Measurements from ENCODE around the gene TACC2. TPM values are rescaled to one million over a fixed set of nuclear protein-coding genes. Genes with fewer than 3 reads are reported as not detected.

The TACC2 gene
- total and polyA plus RNA-seq, 9 of the 15 experiments (the other 6 are each of a cell fraction or from before 2014, with no cell fraction given), result under 0.01 to 0.35 (median 0.03) TPM; not detected in 6

DNA sequence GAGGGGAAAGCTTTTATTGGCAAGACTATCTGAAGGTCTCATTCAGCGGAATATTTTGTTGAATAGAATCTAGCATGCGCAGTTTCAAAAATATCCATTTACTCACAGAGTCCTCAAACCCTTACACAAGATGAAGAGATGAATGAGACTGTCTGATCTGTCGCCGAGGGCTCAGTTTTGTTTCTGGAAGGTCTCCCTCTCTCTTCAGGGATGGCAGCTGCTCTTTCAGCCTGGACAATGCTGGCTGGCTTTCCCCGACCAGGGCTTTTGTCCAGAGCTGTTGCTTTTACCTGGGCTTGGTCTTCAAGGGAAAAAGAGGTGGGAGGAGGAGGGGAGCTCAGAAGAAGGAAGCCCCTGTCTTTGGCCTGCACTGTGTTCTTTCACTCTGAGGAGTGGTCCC lies 200.2 kb downstream of the TACC2 start (continued):
- TF ChIP-seq, protein P1, sequence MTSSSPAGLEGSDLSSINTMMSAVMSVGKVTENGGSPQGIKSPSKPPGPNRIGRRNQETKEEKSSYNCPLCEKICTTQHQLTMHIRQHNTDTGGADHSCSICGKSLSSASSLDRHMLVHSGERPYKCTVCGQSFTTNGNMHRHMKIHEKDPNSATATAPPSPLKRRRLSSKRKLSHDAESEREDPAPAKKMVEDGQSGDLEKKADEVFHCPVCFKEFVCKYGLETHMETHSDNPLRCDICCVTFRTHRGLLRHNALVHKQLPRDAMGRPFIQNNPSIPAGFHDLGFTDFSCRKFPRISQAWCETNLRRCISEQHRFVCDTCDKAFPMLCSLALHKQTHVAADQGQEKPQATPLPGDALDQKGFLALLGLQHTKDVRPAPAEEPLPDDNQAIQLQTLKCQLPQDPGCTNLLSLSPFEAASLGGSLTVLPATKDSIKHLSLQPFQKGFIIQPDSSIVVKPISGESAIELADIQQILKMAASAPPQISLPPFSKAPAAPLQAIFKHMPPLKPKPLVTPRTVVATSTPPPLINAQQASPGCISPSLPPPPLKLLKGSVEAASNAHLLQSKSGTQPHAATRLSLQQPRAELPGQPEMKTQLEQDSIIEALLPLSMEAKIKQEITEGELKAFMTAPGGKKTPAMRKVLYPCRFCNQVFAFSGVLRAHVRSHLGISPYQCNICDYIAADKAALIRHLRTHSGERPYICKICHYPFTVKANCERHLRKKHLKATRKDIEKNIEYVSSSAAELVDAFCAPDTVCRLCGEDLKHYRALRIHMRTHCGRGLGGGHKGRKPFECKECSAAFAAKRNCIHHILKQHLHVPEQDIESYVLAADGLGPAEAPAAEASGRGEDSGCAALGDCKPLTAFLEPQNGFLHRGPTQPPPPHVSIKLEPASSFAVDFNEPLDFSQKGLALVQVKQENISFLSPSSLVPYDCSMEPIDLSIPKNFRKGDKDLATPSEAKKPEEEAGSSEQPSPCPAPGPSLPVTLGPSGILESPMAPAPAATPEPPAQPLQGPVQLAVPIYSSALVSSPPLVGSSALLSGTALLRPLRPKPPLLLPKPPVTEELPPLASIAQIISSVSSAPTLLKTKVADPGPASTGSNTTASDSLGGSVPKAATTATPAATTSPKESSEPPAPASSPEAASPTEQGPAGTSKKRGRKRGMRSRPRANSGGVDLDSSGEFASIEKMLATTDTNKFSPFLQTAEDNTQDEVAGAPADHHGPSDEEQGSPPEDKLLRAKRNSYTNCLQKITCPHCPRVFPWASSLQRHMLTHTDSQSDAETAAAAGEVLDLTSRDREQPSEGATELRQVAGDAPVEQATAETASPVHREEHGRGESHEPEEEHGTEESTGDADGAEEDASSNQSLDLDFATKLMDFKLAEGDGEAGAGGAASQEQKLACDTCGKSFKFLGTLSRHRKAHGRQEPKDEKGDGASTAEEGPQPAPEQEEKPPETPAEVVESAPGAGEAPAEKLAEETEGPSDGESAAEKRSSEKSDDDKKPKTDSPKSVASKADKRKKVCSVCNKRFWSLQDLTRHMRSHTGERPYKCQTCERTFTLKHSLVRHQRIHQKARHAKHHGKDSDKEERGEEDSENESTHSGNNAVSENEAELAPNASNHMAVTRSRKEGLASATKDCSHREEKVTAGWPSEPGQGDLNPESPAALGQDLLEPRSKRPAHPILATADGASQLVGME (CRISPR knock-in tag; IDR thresholded peaks at IDR 0.05), result no peak
- no peak for TF ChIP-seq ATF7 (IDR thresholded peaks at IDR 0.05)

DNA sequence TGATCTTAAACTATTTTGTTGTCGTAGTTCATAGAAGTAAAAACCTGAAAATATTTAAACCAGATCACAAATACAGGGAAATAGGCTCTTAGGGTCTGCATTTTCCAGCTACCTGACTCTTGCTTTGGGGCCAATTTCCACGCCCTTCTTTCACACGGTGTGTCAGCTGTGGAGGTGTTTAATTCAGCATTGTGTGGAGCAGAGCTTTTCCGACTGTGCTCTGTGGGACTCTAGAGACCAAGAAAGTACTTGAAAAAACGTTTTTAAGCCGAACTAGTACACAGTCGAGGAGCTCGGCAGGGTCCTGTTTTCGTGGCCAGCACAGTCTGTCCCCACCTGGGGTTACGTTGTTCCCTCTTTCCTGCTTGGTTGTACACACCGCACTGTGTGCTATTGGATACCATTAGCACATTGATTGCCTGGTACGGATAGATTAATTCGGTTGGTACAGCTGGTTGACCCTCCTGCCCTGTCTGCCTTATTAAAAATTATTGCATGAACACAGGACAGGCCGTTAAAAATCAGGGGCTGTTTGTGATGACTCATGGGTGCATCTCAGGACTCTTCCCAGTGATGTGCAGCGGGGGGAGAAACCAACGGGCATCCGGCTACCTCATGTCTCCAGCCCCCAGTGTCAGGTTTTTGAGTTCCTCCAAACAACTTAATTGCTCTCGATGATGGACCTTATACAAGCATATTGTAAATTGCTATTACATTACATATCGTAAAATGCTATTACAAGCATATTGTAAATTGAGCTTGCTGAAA lies 201.4 kb downstream of the TACC2 start:
- Histone ChIP-seq H3K4me1 (replicated peaks in 1 of 2; ENCODE audit: control insufficient read depth in 2 of 2, insufficient read depth in 2 of 2, low read length in 2 of 2) (no peaks in the 10 kb centered on the region), H2AFZ (ENCODE audit: low read depth, low read length) (no peak overlapping the region), H3K27me3 (ENCODE audit: control insufficient read depth in 2 of 2, insufficient read depth in 2 of 2, low read length in 2 of 2) (peaks cover 3 to 39% of the 10 kb centered on the region in 2 experiments; a peak in 4 of 5 replicates), H3K36me3 (ENCODE audit: control insufficient read depth, insufficient read depth, low read length) (no peaks in the 10 kb centered on the region), H3K9ac (ENCODE audit: insufficient read depth in 1 of 2, low read depth in 2 of 2, low read length in 2 of 2) (no peak overlapping the region), H4K20me1 (replicated peaks; ENCODE audit: control insufficient read depth, insufficient read depth, low read length) (no peaks in the 10 kb centered on the region), H3K4me3 (no peak overlapping the region), H3K9me3 (replicated peaks; ENCODE audit: control insufficient read depth, insufficient read depth, low read depth, low read length) (no peaks in the 10 kb centered on the region), H3K79me2 (ENCODE audit: control insufficient read depth, insufficient read depth, low read length) (no peaks in the 10 kb centered on the region), H3K9me1 (ENCODE audit: control insufficient read depth, insufficient read depth, low read length) (no peaks in the 10 kb centered on the region), H3K4me2 (ENCODE audit: insufficient read depth, low read length) (no peak overlapping the region), H3K27ac (ENCODE audit: extremely low read depth, low read depth, low read length) (no peak overlapping the region)
- POLR2A ChIA-PET, result interaction anchor here (0.6 kb wide), 1 partner anchor 1593 kb away, joined by 3 read pairs; no protein-coding TSS in a partner anchor
- in situ Hi-C loops (cut with MboI) (no loop called here), intact Hi-C loops (cut with micrococcal nuclease) (no loop called here)
- no TSS peak for BruUV-seq (replicated peaks)
- FAIRE-seq (no peak), ATAC-seq (no peak), DNase-seq (ENCODE audit: extremely low read depth in 1 of 4, low spot score in 3 of 4) (no peak)
- 0% methylated on average over 16 of the region's 19 CpGs for WGBS (ENCODE audit: insufficient coverage, low coverage, missing lambda C conversion rate)
- TF ChIP-seq HOXB6 (CRISPR knock-in tag; IDR thresholded peaks at IDR 0.05; ENCODE audit: borderline replicate concordance) (no peak), FOSL1 (tag; conservative IDR thresholded peaks at IDR 0.05) (peak; percentile 23; the same call in 1 of the 2 replicates)
- CTCF ChIA-PET (ENCODE audit: low intra/inter-chr PET ratio), result no interaction called here
